ENCODE results near the gene TRIM52. TPM values are rescaled to one million over a fixed set of nuclear protein-coding genes. Genes with fewer than 3 reads are reported as not detected.

Gene TRIM52
- total and polyA plus RNA-seq, 5 experiments from 2014 or later = 23.6 to 64.2 (median 36.3) TPM

- no peak for ATAC-seq
- POLR2A ChIA-PET = interaction anchor here (9.8 to 15.4 kb wide), 3 partner anchors 10 to 58 kb away, joined by 87 to 284 read pairs (median 250); partner anchors contain the start of genes TRIM41 and TRIM52
- Mint-ChIP-seq H3K4me3 (peak overlapping the region; percentile 84 to 99 (median 94)), H3K27ac (peak overlapping the region; percentile 78 to 96 (median 90)), H3K27me3 (no peaks in the 10 kb centered on the region), H3K36me3 (peaks cover 0 to 18% (median 1%) of the 10 kb centered on the region in 3 donors), H3K4me1 (peaks cover 33 to 76% (median 73%) of the 10 kb centered on the region in 4 donors), H3K9me3 (no peaks in the 10 kb centered on the region)
- no peak for DNase-seq
These were observed 12.7 kb downstream of the TRIM52 start for GRCh38 chr5:181248277-181248676.

- POLR2A ChIA-PET = interaction anchor here (1.3 to 15.4 kb wide), 5 partner anchors 12 to 61 kb away, joined by 4 to 284 read pairs (median 87); partner anchors contain the start of genes TRIM41 and TRIM52
- peak; percentile 11 to 28 for ATAC-seq
These were observed 14.5 kb downstream of the TRIM52 start for GRCh38 chr5:181246276-181247049.

GRCh38 chr5:181245427-181246275 is 15.3 kb downstream of the TRIM52 start:
- H3K27me3 Mint-ChIP-seq = no peaks in the 10 kb centered on the region
- peak overlapping the region; percentile 88 to 99 (median 94) for H3K4me3 Mint-ChIP-seq
- peaks cover 40 to 90% (median 82%) of the 10 kb centered on the region in 4 donors for H3K4me1 Mint-ChIP-seq
- H3K9me3 Mint-ChIP-seq = no peaks in the 10 kb centered on the region
- DNase-seq = no peak
- ATAC-seq = no peak
- POLR2A ChIA-PET = interaction anchor here (1.3 to 15.4 kb wide), 6 partner anchors 13 to 62 kb away, joined by 4 to 284 read pairs (median 46); partner anchors contain the start of genes TRIM41 and TRIM52
- H3K36me3 Mint-ChIP-seq = peaks cover 3 to 30% (median 6%) of the 10 kb centered on the region in 3 donors
- peak overlapping the region; percentile 94 to 99 (median 96) for H3K27ac Mint-ChIP-seq

More at GRCh38 chr5:181246276-181247049, 14.5 kb downstream of the TRIM52 start:
- peak overlapping the region; percentile 88 to 99 (median 94) for H3K4me3 Mint-ChIP-seq
- peaks cover 3 to 25% (median 6%) of the 10 kb centered on the region in 3 donors for H3K36me3 Mint-ChIP-seq
- H3K9me3 Mint-ChIP-seq = no peaks in the 10 kb centered on the region
- H3K27me3 Mint-ChIP-seq = no peaks in the 10 kb centered on the region
- peak overlapping the region; percentile 94 to 99 (median 96) for H3K27ac Mint-ChIP-seq
- peak; percentile 26 to 79 (median 65) for DNase-seq
- H3K4me1 Mint-ChIP-seq = peaks cover 41 to 89% (median 81%) of the 10 kb centered on the region in 4 donors

GRCh38 chr5:181243564-181244343 is 17.2 kb downstream of the TRIM52 start, which contains the start of gene RACK1:
Gene RACK1 (minus strand): TSS chr5:181243906. CDS start chr5:181243800, 106 bp downstream.
- ATAC-seq (peak; percentile 76 to 79), DNase-seq (peak; percentile 76 to 96 (median 89))
- POLR2A ChIA-PET = interaction anchor here (0.7 to 15.4 kb wide), 10 partner anchors 9 to 438 kb away, joined by 3 to 284 read pairs (median 10); partner anchors contain the start of genes TRIM41 and TRIM52
- H3K9me3 Mint-ChIP-seq = no peaks in the 10 kb centered on the region
- H3K27ac Mint-ChIP-seq = peak within 1 kb of the TSS; percentile 94 to 99 (median 98)
- H3K4me3 Mint-ChIP-seq = peak within 1 kb of the TSS; percentile 96 to 100 (median 99)
- H3K27me3 Mint-ChIP-seq = no peaks in the 10 kb centered on the region
- H3K4me1 Mint-ChIP-seq = peaks cover 35 to 78% (median 74%) of the 10 kb centered on the region in 4 donors
- H3K36me3 Mint-ChIP-seq = peaks cover 9 to 46% (median 10%) of the 10 kb centered on the region in 3 donors

- Mint-ChIP-seq H3K4me1 (peaks cover 34 to 77% (median 74%) of the 10 kb centered on the region in 4 donors), H3K27me3 (no peaks in the 10 kb centered on the region), H3K36me3 (peaks cover 10 to 53% (median 14%) of the 10 kb centered on the region in 3 donors), H3K27ac (peak overlapping the region; percentile 94 to 99 (median 98)), H3K4me3 (peak overlapping the region; percentile 96 to 100 (median 99)), H3K9me3 (no peaks in the 10 kb centered on the region)
- peak; percentile 21 for ATAC-seq
- POLR2A ChIA-PET = interaction anchor here (1.2 to 15.4 kb wide), 7 partner anchors 9 to 381 kb away, joined by 3 to 284 read pairs (median 20); partner anchors contain the start of genes TRIM41 and TRIM52
- peak in 3 of 10 donors; percentile 33 to 44 (median 40) for DNase-seq
These were observed 17.9 kb downstream of the TRIM52 start for GRCh38 chr5:181243018-181243563.

GRCh38 chr5:181242031-181242451 is 18.9 kb downstream of the TRIM52 start:
- no peaks in the 10 kb centered on the region for H3K9me3 Mint-ChIP-seq
- H3K27ac Mint-ChIP-seq = peak overlapping the region; percentile 94 to 99 (median 98)
- peaks cover 30 to 72% (median 69%) of the 10 kb centered on the region in 4 donors for H3K4me1 Mint-ChIP-seq
- peak overlapping the region; percentile 96 to 100 (median 99) for H3K4me3 Mint-ChIP-seq
- peaks cover 10 to 63% (median 20%) of the 10 kb centered on the region in 3 donors for H3K36me3 Mint-ChIP-seq
- ATAC-seq (no peak), DNase-seq (no peak)
- no peaks in the 10 kb centered on the region for H3K27me3 Mint-ChIP-seq
- POLR2A ChIA-PET = interaction anchor here (1.2 to 15.4 kb wide), 5 partner anchors 11 to 380 kb away, joined by 3 to 284 read pairs (median 87); partner anchors contain the start of genes TRIM41 and TRIM52

GRCh38 chr5:181241393-181241975 is 19.5 kb downstream of the TRIM52 start:
- peak overlapping the region; percentile 94 to 99 (median 98) for H3K27ac Mint-ChIP-seq
- POLR2A ChIA-PET = interaction anchor here (0.7 to 15.4 kb wide), 5 partner anchors 11 to 82 kb away, joined by 4 to 284 read pairs (median 87); partner anchors contain the start of genes TRIM41 and TRIM52
- H3K4me1 Mint-ChIP-seq = peaks cover 29 to 70% (median 67%) of the 10 kb centered on the region in 4 donors
- H3K36me3 Mint-ChIP-seq = peaks cover 10 to 69% (median 26%) of the 10 kb centered on the region in 3 donors
- H3K4me3 Mint-ChIP-seq = peak overlapping the region; percentile 96 to 100 (median 99)
- H3K27me3 Mint-ChIP-seq = no peaks in the 10 kb centered on the region
- DNase-seq (peak in 1 of 10 donors; percentile 27), ATAC-seq (no peak)
- H3K9me3 Mint-ChIP-seq = no peaks in the 10 kb centered on the region

GRCh38 chr5:181239062-181239663 is 21.8 kb downstream of the TRIM52 start:
- no peaks in the 10 kb centered on the region for H3K27me3 Mint-ChIP-seq
- peaks cover 22 to 54% (median 48%) of the 10 kb centered on the region in 4 donors for H3K4me1 Mint-ChIP-seq
- H3K4me3 Mint-ChIP-seq = peak overlapping the region in 3 of 10 donors; percentile 18 to 36 (median 26)
- H3K36me3 Mint-ChIP-seq = peaks cover 10 to 89% (median 29%) of the 10 kb centered on the region in 3 donors
- ATAC-seq (no peak), DNase-seq (no peak)
- H3K27ac Mint-ChIP-seq = peak overlapping the region; percentile 31 to 86 (median 68)
- H3K9me3 Mint-ChIP-seq = no peaks in the 10 kb centered on the region
- POLR2A ChIA-PET = interaction anchor here (1.0 to 15.4 kb wide), 5 partner anchors 10 to 49 kb away, joined by 3 to 284 read pairs (median 87); partner anchors contain the start of genes TRIM41, TRIM52 and TRIM7

GRCh38 chr5:181237729-181238385 is 23.1 kb downstream of the TRIM52 start:
- POLR2A ChIA-PET = interaction anchor here (15.2 to 15.4 kb wide), 2 partner anchors 14 to 21 kb away, joined by 250 to 284 read pairs; partner anchors contain the start of genes TRIM41 and TRIM52
- peaks cover 7 to 97% (median 26%) of the 10 kb centered on the region in 3 donors for H3K36me3 Mint-ChIP-seq
- H3K4me1 Mint-ChIP-seq = peaks cover 17 to 52% (median 39%) of the 10 kb centered on the region in 4 donors
- DNase-seq (no peak), ATAC-seq (no peak)
- H3K27ac Mint-ChIP-seq = peak overlapping the region in 7 of 10 donors; percentile 6 to 69 (median 52)
- H3K4me3 Mint-ChIP-seq = no peak overlapping the region
- H3K27me3 Mint-ChIP-seq = no peaks in the 10 kb centered on the region
- no peaks in the 10 kb centered on the region for H3K9me3 Mint-ChIP-seq
